Measurements from ENCODE around the gene SLC12A4. TPM values are rescaled to one million over a fixed set of nuclear protein-coding genes. Genes with fewer than 3 reads are reported as not detected.
"Not testable (repeated sequence)": the region's sequence is repeated elsewhere in the genome, so short reads cannot be mapped to it uniquely, and the experiment has no call there.

The SLC12A4 gene
- 10 to 100 TPM; 42.5 TPM for total RNA-seq

- Mint-ChIP-seq H3K4me1 (ENCODE audit: low read depth) (peaks cover 38% of the 10 kb centered on the region), H3K27me3 (ENCODE audit: low read depth) (no peaks in the 10 kb centered on the region), H3K4me3 (peak within 1 kb of the TSS; percentile 98), H3K36me3 (ENCODE audit: low read depth) (peaks cover 2% of the 10 kb centered on the region), H3K27ac (peak within 1 kb of the TSS; percentile 98), H3K9me3 (ENCODE audit: insufficient read depth) (no peaks in the 10 kb centered on the region)
- POLR2A ChIA-PET, result interaction anchor here (0.6 to 2.6 kb wide), 8 partner anchors 13 to 309 kb away, joined by 3 to 10 read pairs (median 4); partner anchors contain the start of genes ACD, DDX28, DUS2 and PSMB10
- DNase-seq (peak; percentile 93), ATAC-seq (peak; percentile 88)
- CTCF ChIA-PET, result interaction anchor here (1.0 to 2.4 kb wide), 7 partner anchors 16 to 448 kb away, joined by 3 to 7 read pairs (median 4); partner anchors contain the start of genes DDX28 and DUS2
Measured at GRCh38 chr16:67968400-67969253, at the start of gene SLC12A4. Gene SLC12A4 (minus strand): TSS chr16:67968637. CDS start chr16:67968553, 84 bp downstream.

DNA sequence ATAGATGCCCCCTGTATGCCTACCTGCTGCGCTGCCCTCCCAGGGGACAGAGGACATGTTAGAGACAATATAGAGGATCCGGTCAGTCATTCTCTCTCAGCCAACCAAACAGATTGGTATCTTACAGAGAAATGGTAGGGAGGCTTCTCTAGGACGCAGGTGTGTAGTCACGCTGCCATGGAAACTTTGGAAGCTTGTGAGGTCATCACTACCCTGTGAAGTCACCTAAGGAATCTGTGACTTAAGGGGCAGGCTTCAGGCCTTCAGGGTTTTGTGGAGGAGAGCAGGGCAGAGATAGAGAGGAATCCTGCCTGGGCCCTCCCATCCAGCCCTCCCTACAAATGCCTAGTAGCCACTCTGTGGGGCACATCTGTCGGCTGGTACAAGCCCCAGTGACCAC is 47.2 kb upstream of the SLC12A4 start, which contains the start of gene DPEP2NB:
Gene DPEP2NB (minus strand): TSS at position 231 of the 400 bp plus-strand sequence. CDS start 141 bp downstream, at position 90.
- Mint-ChIP-seq H3K27me3 (ENCODE audit: low read depth) (no peaks in the 10 kb centered on the region), H3K36me3 (ENCODE audit: low read depth) (peaks cover 3% of the 10 kb centered on the region), H3K27ac (no peak within 1 kb of the TSS)

DNA sequence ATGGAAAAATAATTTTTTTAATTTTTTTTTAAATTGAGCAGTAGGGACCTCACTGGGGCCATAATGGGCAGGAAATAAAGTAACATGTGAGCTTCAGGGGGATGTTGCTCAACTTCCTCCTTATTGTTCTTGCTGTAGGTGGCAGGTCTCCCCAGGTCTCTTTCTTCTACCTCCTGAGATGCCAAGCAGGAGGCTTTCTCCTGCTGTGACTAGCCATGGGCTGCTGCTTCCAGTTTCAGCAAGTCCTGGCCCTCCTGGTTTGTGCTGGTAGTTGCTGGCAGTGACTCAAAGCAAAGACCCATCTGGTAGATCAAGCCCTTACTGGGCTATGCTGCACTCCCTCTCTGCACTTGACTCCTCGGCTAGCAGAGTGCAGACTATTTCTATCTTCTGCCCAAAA is 45.0 kb upstream of the SLC12A4 start:
- Mint-ChIP-seq H3K9me3 (ENCODE audit: insufficient read depth) (no peaks in the 10 kb centered on the region), H3K27me3 (ENCODE audit: low read depth) (no peaks in the 10 kb centered on the region), H3K4me1 (ENCODE audit: low read depth) (peaks cover 10% of the 10 kb centered on the region), H3K27ac (peak overlapping the region; percentile 87), H3K4me3 (no peak overlapping the region), H3K36me3 (ENCODE audit: low read depth) (no peaks in the 10 kb centered on the region)
- no peak for ATAC-seq
- CTCF ChIA-PET, result interaction anchor here (0.6 to 1.2 kb wide), 4 partner anchors 9 to 24 kb away, joined by 3 to 4 read pairs (median 4); partner anchors contain the start of genes DDX28 and DUS2
- DNase-seq, result no peak
- POLR2A ChIA-PET, result interaction anchor here (0.6 to 2.2 kb wide), 3 partner anchors 10 to 79 kb away, joined by 3 to 11 read pairs (median 3); partner anchors contain the start of genes DDX28 and DUS2

More for the DNA sequence above, 47.2 kb upstream of the SLC12A4 start, which contains the start of gene DPEP2NB:
- no peaks in the 10 kb centered on the region for H3K9me3 Mint-ChIP-seq (ENCODE audit: insufficient read depth)
- peaks cover 10% of the 10 kb centered on the region for H3K4me1 Mint-ChIP-seq (ENCODE audit: low read depth)
- DNase-seq, result no peak
- no peak within 1 kb of the TSS for H3K4me3 Mint-ChIP-seq
- no peak for ATAC-seq
- POLR2A ChIA-PET, result interaction anchor here (1.3 kb wide), 1 partner anchor 10 kb away, joined by 5 read pairs; no protein-coding TSS in a partner anchor
- CTCF ChIA-PET, result interaction anchor here (0.9 to 1.3 kb wide), 3 partner anchors 22 to 50 kb away, joined by 3 to 5 read pairs (median 4); no protein-coding TSS in a partner anchor

GRCh38 chr16:68009872-68010271 is 41.4 kb upstream of the SLC12A4 start:
- CTCF ChIA-PET, result interaction anchor here (0.7 kb wide), 1 partner anchor 67 kb away, joined by 3 read pairs; no protein-coding TSS in a partner anchor
- H3K36me3 Mint-ChIP-seq (ENCODE audit: low read depth); DNase-seq; ATAC-seq; H3K27me3 Mint-ChIP-seq (ENCODE audit: low read depth); H3K4me3 Mint-ChIP-seq; H3K27ac Mint-ChIP-seq; H3K9me3 Mint-ChIP-seq (ENCODE audit: insufficient read depth); POLR2A ChIA-PET: not testable (repeated sequence)
- H3K4me1 Mint-ChIP-seq (ENCODE audit: low read depth), result peaks cover 25% of the 10 kb centered on the region

DNA sequence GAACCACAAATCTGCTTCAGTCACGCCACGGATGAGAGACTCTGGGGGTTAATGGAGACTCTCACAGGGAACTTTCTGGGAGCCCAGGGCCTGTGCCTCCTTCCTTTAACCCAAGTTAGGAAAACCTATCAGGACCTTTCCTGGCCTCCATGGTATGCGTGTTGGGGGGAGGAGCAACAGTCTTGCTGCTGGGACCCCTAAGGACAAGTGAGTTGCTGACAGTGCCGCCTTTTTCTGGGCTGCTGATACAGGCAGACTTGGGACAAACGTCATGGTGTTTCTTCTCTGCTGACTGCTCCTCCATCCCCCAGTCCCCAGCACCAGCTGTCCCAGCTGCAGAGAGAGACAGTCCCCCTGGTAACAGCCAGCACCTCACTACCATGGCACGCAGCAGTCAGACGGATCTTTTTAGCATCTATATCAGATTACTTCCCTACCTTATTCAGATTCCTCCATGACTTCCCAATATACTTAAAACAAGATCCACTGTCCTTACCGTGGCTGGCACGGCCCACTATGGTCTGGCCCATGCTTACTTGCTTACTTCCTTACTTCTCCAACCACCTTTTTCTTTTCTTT is 40.8 kb upstream of the SLC12A4 start:
- peaks cover 25% of the 10 kb centered on the region for H3K4me1 Mint-ChIP-seq (ENCODE audit: low read depth)
- no peaks in the 10 kb centered on the region for H3K9me3 Mint-ChIP-seq (ENCODE audit: insufficient read depth)
- ChIA-PET POLR2A (interaction anchor here (2.0 kb wide), 1 partner anchor 13 kb away, joined by 9 read pairs; the partner anchor contains the start of genes DDX28 and DUS2), CTCF (interaction anchor here (1.5 kb wide), 1 partner anchor 15 kb away, joined by 4 read pairs; no protein-coding TSS in a partner anchor)
- H3K27me3 Mint-ChIP-seq (ENCODE audit: low read depth), result no peaks in the 10 kb centered on the region
- DNase-seq (no peak), ATAC-seq (no peak)
- H3K36me3 Mint-ChIP-seq (ENCODE audit: low read depth), result no peaks in the 10 kb centered on the region
- no peak overlapping the region for H3K27ac Mint-ChIP-seq
- no peak overlapping the region for H3K4me3 Mint-ChIP-seq

DNA sequence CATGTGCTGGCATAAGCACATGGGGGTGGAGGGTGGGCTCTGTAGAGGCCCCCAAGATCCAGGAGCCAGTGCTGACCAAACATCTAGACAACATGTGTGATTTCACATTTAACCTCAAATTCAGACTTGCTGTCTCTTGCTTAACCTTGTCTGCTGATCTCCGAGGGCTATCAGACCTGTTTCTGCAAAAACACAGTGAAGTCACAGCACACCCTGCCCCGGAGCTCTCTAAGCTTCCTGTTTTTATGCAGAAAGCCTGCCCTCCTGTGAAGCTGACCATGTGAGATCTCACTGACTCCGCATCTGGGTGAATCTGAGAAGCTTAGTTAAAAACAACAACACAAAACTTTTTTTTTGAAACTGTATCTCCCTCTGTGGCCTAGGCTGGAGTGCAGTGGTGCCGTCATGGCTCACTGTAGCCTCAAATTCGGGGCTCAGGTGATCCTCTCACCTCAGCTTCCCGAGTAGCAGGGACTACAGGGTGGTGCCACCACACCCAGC is 37.4 kb upstream of the SLC12A4 start:
- Mint-ChIP-seq H3K9me3 (ENCODE audit: insufficient read depth) (no peaks in the 10 kb centered on the region), H3K36me3 (ENCODE audit: low read depth) (no peaks in the 10 kb centered on the region), H3K27me3 (ENCODE audit: low read depth) (no peaks in the 10 kb centered on the region), H3K4me3 (no peak overlapping the region), H3K27ac (peak overlapping the region; percentile 90), H3K4me1 (ENCODE audit: low read depth) (peaks cover 20% of the 10 kb centered on the region)
- DNase-seq (peak; percentile 56), ATAC-seq (peak; percentile 91)
- CTCF ChIA-PET, result interaction anchor here (0.8 to 3.8 kb wide), 5 partner anchors 12 to 35 kb away, joined by 3 to 15 read pairs (median 6); partner anchors contain the start of genes DDX28 and DUS2
- POLR2A ChIA-PET, result interaction anchor here (0.6 to 2.5 kb wide), 6 partner anchors 10 to 70 kb away, joined by 3 to 14 read pairs (median 4); partner anchors contain the start of genes DDX28, DPEP2NB, DUS2 and PSMB10

GRCh38 chr16:68005211-68005610 is 36.8 kb upstream of the SLC12A4 start:
- ChIA-PET CTCF (interaction anchor here (0.8 to 3.8 kb wide), 4 partner anchors 11 to 36 kb away, joined by 3 to 15 read pairs (median 8); partner anchors contain the start of genes DDX28 and DUS2), POLR2A (interaction anchor here (1.0 to 2.5 kb wide), 5 partner anchors 11 to 69 kb away, joined by 3 to 14 read pairs (median 5); partner anchors contain the start of genes DDX28, DPEP2NB, DUS2 and PSMB10)
- H3K4me3 Mint-ChIP-seq, result no peak overlapping the region
- no peaks in the 10 kb centered on the region for H3K27me3 Mint-ChIP-seq (ENCODE audit: low read depth)
- peaks cover 26% of the 10 kb centered on the region for H3K4me1 Mint-ChIP-seq (ENCODE audit: low read depth)
- ATAC-seq, result no peak
- peak overlapping the region; percentile 90 for H3K27ac Mint-ChIP-seq
- H3K9me3 Mint-ChIP-seq (ENCODE audit: insufficient read depth), result no peaks in the 10 kb centered on the region
- H3K36me3 Mint-ChIP-seq (ENCODE audit: low read depth), result no peaks in the 10 kb centered on the region
- DNase-seq, result no peak

GRCh38 chr16:68003031-68003430 is 34.6 kb upstream of the SLC12A4 start:
- POLR2A ChIA-PET, result interaction anchor here (0.6 to 1.8 kb wide), 4 partner anchors 9 to 20 kb away, joined by 3 to 7 read pairs (median 4); no protein-coding TSS in a partner anchor
- H3K9me3 Mint-ChIP-seq (ENCODE audit: insufficient read depth), result no peaks in the 10 kb centered on the region
- CTCF ChIA-PET, result interaction anchor here (1.1 to 1.8 kb wide), 6 partner anchors 9 to 61 kb away, joined by 3 to 9 read pairs (median 4); no protein-coding TSS in a partner anchor
- H3K4me3 Mint-ChIP-seq, result no peak overlapping the region
- no peak overlapping the region for H3K27ac Mint-ChIP-seq
- no peak for ATAC-seq
- H3K4me1 Mint-ChIP-seq (ENCODE audit: low read depth), result peaks cover 43% of the 10 kb centered on the region
- DNase-seq, result no peak
- peaks cover 6% of the 10 kb centered on the region for H3K36me3 Mint-ChIP-seq (ENCODE audit: low read depth)
- H3K27me3 Mint-ChIP-seq (ENCODE audit: low read depth), result no peaks in the 10 kb centered on the region

DNA sequence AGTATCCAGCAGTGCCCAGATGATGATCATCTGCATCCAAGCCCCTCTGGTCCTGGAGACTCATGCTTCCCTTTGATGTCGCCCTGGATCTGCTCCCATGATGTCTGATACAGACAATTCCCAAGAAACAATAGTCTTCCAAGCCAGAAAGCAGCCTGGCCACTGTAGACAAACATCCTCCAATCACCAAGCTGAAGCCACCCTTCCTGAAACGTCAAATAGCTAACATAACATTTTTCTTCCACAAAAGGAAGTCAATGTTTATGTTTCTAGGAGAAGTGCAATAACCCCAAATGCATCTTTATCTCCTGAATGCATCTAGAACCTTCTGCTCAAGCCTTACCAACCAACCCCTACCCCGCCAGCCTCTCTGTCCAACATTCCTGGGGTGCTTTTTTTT is 32.0 kb upstream of the SLC12A4 start:
- Mint-ChIP-seq H3K27ac (peak overlapping the region; percentile 82), H3K4me1 (ENCODE audit: low read depth) (peaks cover 44% of the 10 kb centered on the region), H3K27me3 (ENCODE audit: low read depth) (no peaks in the 10 kb centered on the region), H3K9me3 (ENCODE audit: insufficient read depth) (no peaks in the 10 kb centered on the region), H3K4me3 (peak overlapping the region; percentile 32), H3K36me3 (ENCODE audit: low read depth) (peaks cover 10% of the 10 kb centered on the region)
- ATAC-seq, result no peak
- DNase-seq, result no peak
- CTCF ChIA-PET, result interaction anchor here (1.4 to 3.0 kb wide), 2 partner anchors 22 to 40 kb away, joined by 11 to 16 read pairs; partner anchors contain the start of genes DDX28 and DUS2
- POLR2A ChIA-PET, result interaction anchor here (1.1 to 3.7 kb wide), 4 partner anchors 22 to 108 kb away, joined by 3 to 48 read pairs (median 4); partner anchors contain the start of genes DDX28, DUS2 and PSKH1

DNA sequence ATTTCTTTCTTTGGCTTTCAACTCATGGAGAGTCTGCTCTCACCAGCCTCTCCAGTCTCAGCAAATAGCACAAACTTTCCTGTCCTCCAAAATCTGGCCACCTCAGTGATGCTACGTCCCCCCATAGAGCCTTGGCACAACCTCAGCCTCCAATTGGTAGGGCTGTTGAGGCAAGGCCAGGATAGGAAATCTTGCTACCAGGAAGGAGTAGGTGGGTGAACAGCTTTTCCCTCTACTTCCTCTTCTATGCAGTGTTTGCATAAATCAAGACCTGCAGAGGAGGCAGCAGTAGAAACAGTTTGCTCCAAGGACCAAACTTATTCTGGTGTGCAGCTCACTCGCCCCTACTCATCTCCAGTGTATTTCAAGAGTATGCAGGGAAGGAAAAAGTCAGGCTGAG is 31.5 kb upstream of the SLC12A4 start:
- Mint-ChIP-seq H3K27ac (peak overlapping the region; percentile 82), H3K27me3 (ENCODE audit: low read depth) (no peaks in the 10 kb centered on the region), H3K36me3 (ENCODE audit: low read depth) (peaks cover 10% of the 10 kb centered on the region), H3K4me1 (ENCODE audit: low read depth) (peaks cover 45% of the 10 kb centered on the region), H3K9me3 (ENCODE audit: insufficient read depth) (no peaks in the 10 kb centered on the region), H3K4me3 (peak overlapping the region; percentile 60)
- peak; percentile 17 for ATAC-seq
- ChIA-PET CTCF (interaction anchor here (1.4 to 3.0 kb wide), 2 partner anchors 23 to 41 kb away, joined by 11 to 16 read pairs; partner anchors contain the start of genes DDX28 and DUS2), POLR2A (interaction anchor here (1.1 to 3.7 kb wide), 4 partner anchors 11 to 107 kb away, joined by 3 to 48 read pairs (median 4); partner anchors contain the start of genes DDX28, DUS2 and PSKH1)
- DNase-seq, result no peak

Measured in activated CD8-positive, alpha-beta T cell treated with anti-CD3 and anti-CD28 coated beads, Interleukin-2, amount 10 ng/mL, durations not matched to agents 7 days and 5 days (primary cell).